Muscle of leg (tissue), 11 donors: Measurements from ENCODE around the gene SLC22A5. TPM values are rescaled to one million over a fixed set of nuclear protein-coding genes. Genes with fewer than 3 reads are reported as not detected.
"Not testable (repeated sequence)": the region's sequence is repeated elsewhere in the genome, so short reads cannot be mapped to it uniquely, and the experiment has no call there.

Source experiments
- DNase-seq: peaks from one replicate; pipeline ENCODE4 v3.0.0; 2013
- H3K27ac ChIP-seq: one replicate; pipeline ENCODE4 v1.5.1; 2013; ENCODE audit warnings: mild to moderate bottlenecking, low read length, control low read depth
- H3K27me3 ChIP-seq: one replicate; pipeline ENCODE4 v1.6.1; 2013; ENCODE audit warnings: low read length; ENCODE audit not compliant: control insufficient read depth, insufficient read depth
- H3K36me3 ChIP-seq: one replicate; pipeline ENCODE4 v1.6.1; 2013; ENCODE audit warnings: low read length; ENCODE audit not compliant: control insufficient read depth, insufficient read depth
- H3K4me1 ChIP-seq: one replicate; pipeline ENCODE4 v1.6.1; 2013; ENCODE audit warnings: low read length; ENCODE audit not compliant: control insufficient read depth, insufficient read depth
- H3K4me3 ChIP-seq: one replicate; pipeline ENCODE4 v1.5.1; 2013; ENCODE audit warnings: low read length, control low read depth
- H3K9me3 ChIP-seq: replicated peaks from 2 replicates; pipeline ENCODE4 v1.6.1; 2013; ENCODE audit warnings: low read depth, low read length; ENCODE audit not compliant: control insufficient read depth
- WGBS: methylation state at CpG from one replicate; pipeline ENCODE4 v1.1.5; 2013; ENCODE audit warnings: missing lambda C conversion rate; ENCODE audit not compliant: insufficient coverage; 5-methylcytosine and 5-hydroxymethylcytosine counted together
- polyA plus RNA-seq, 8 donors: library from polyadenylated mRNA; unstranded; fragments of 120-200 nt; gene quantifications; one replicate each; pipeline versions ENCODE4 v1.2.1 to v1.2.3, GENCODE V29; 2013; ENCODE audit warnings: inconsistent platforms in 1 of 8, low replicate concordance in 1 of 8; ENCODE audit not compliant: insufficient read length in 8 of 8, insufficient read depth in 1 of 8
- total RNA-seq: library from RNA; stranded (reverse); fragments of 120-200 nt; gene quantifications from one replicate; pipeline ENCODE4 v1.2.4, GENCODE V29; 2013

SLC22A5 gene
- total and polyA plus RNA-seq, 9 donors, result 3.7 to 8.9 (median 6.4) TPM

- H3K4me3 ChIP-seq, result peak overlapping the region; percentile 84
- under 1% methylated on average over 88 of the region's 90 CpGs for WGBS
- peak overlapping the region; percentile 97 for H3K27ac ChIP-seq
- H3K9me3 ChIP-seq, result no peaks in the 10 kb centered on the region
- H3K27me3 ChIP-seq, result no peaks in the 10 kb centered on the region
- DNase-seq, result peak; percentile 91
- H3K4me1 ChIP-seq, result peaks cover 25% of the 10 kb centered on the region
- no peaks in the 10 kb centered on the region for H3K36me3 ChIP-seq
These were observed 41.2 kb downstream of the SLC22A5 start for GRCh38 chr5:132410451-132411303.

GRCh38 chr5:132411304-132412013 lies 41.9 kb downstream of the SLC22A5 start:
- WGBS, result 16% methylated on average over 3 of the region's 9 CpGs
- Histone ChIP-seq H3K4me3 (peak overlapping the region; percentile 84), H3K27ac (peak overlapping the region; percentile 97), H3K4me1 (peaks cover 25% of the 10 kb centered on the region), H3K36me3 (no peaks in the 10 kb centered on the region), H3K27me3 (no peaks in the 10 kb centered on the region), H3K9me3 (no peaks in the 10 kb centered on the region)
- no peak for DNase-seq

- Histone ChIP-seq H3K4me3 (no peak overlapping the region), H3K9me3 (no peaks in the 10 kb centered on the region), H3K27me3 (no peaks in the 10 kb centered on the region), H3K27ac (no peak overlapping the region), H3K36me3 (no peaks in the 10 kb centered on the region), H3K4me1 (peaks cover 36% of the 10 kb centered on the region)
- no peak for DNase-seq
These were observed 44.1 kb downstream of the SLC22A5 start for GRCh38 chr5:132413567-132413966.

- H3K27me3 ChIP-seq, result no peaks in the 10 kb centered on the region
- H3K9me3 ChIP-seq, result no peaks in the 10 kb centered on the region
- peak; percentile 75 for DNase-seq
- H3K27ac ChIP-seq, result no peak overlapping the region
- no peak overlapping the region for H3K4me3 ChIP-seq
- no peaks in the 10 kb centered on the region for H3K36me3 ChIP-seq
- peaks cover 35% of the 10 kb centered on the region for H3K4me1 ChIP-seq
- no CpG with 5 or more reads among the region's 5 CpGs for WGBS
These were observed 45.3 kb downstream of the SLC22A5 start for GRCh38 chr5:132414634-132415378.

- H3K4me3 ChIP-seq, H3K27ac ChIP-seq, H3K27me3 ChIP-seq: not testable (repeated sequence)
These were observed 46.0 kb downstream of the SLC22A5 start for GRCh38 chr5:132415516-132415915.

GRCh38 chr5:132416306-132417009 lies 46.9 kb downstream of the SLC22A5 start:
- Histone ChIP-seq H3K4me3 (no peak overlapping the region), H3K27me3 (no peaks in the 10 kb centered on the region), H3K4me1 (peaks cover 39% of the 10 kb centered on the region), H3K9me3 (no peaks in the 10 kb centered on the region), H3K36me3 (peaks cover 10% of the 10 kb centered on the region), H3K27ac (no peak overlapping the region)
- no CpG with 5 or more reads among the region's 6 CpGs for WGBS
- no peak for DNase-seq

More at GRCh38 chr5:132415516-132415915, 46.0 kb downstream of the SLC22A5 start:
- not testable (repeated sequence) for H3K36me3 ChIP-seq, DNase-seq, H3K9me3 ChIP-seq
- WGBS, result 91% methylated on average over 5 of the region's 7 CpGs
- peaks cover 36% of the 10 kb centered on the region for H3K4me1 ChIP-seq

DNA sequence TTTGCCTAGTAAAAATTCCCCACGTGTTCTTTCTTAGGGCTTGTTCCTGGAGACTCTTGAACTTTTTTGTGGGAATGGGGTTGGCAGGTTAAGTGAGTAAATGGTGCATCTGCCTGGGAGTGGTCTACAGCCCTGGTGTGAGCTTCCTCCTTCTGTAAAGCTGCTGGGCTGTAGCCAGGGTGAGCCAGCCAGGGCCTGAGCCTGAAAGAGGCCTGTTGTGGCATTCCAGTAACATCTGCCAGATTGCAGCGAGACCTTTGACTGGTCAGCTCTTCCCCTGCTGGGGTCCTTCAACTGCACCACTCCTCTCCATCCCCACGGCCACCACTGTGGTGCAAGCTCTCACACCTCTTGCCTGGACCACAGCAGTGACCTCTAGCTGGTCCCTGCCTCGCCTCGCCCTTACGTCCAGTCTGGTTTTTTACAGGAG lies 47.5 kb downstream of the SLC22A5 start:
- Histone ChIP-seq H3K9me3 (no peaks in the 10 kb centered on the region), H3K27me3 (no peaks in the 10 kb centered on the region), H3K4me1 (peaks cover 34% of the 10 kb centered on the region), H3K36me3 (peaks cover 10% of the 10 kb centered on the region), H3K27ac (no peak overlapping the region), H3K4me3 (no peak overlapping the region)
- WGBS, result 82% methylated on average over 5 of the region's 6 CpGs
- DNase-seq, result peak; percentile 54

- 56% methylated on average over 6 of the region's 6 CpGs for WGBS
- Histone ChIP-seq H3K36me3 (peaks cover 10% of the 10 kb centered on the region), H3K27ac (no peak overlapping the region), H3K27me3 (no peaks in the 10 kb centered on the region), H3K9me3 (no peaks in the 10 kb centered on the region), H3K4me3 (no peak overlapping the region), H3K4me1 (peaks cover 35% of the 10 kb centered on the region)
- no peak for DNase-seq
These were observed 48.0 kb downstream of the SLC22A5 start for GRCh38 chr5:132417461-132417860.

- Histone ChIP-seq H3K4me1 (peaks cover 40% of the 10 kb centered on the region), H3K36me3 (peaks cover 11% of the 10 kb centered on the region), H3K27ac (no peak overlapping the region), H3K27me3 (no peaks in the 10 kb centered on the region), H3K9me3 (no peaks in the 10 kb centered on the region), H3K4me3 (no peak overlapping the region)
- 92% methylated on average over 4 of the region's 4 CpGs for WGBS
- DNase-seq, result no peak
These were observed 48.5 kb downstream of the SLC22A5 start for GRCh38 chr5:132417889-132418485.
